ENCODE results near the gene TST. TPM values are rescaled to one million over a fixed set of nuclear protein-coding genes. Genes with fewer than 3 reads are reported as not detected.
"Not testable (repeated sequence)": the region's sequence is repeated elsewhere in the genome, so short reads cannot be mapped to it uniquely, and the experiment has no call there.

TST gene
- total and polyA plus RNA-seq, 4 donors, result 30.2 to 107 (median 56.7) TPM

DNA sequence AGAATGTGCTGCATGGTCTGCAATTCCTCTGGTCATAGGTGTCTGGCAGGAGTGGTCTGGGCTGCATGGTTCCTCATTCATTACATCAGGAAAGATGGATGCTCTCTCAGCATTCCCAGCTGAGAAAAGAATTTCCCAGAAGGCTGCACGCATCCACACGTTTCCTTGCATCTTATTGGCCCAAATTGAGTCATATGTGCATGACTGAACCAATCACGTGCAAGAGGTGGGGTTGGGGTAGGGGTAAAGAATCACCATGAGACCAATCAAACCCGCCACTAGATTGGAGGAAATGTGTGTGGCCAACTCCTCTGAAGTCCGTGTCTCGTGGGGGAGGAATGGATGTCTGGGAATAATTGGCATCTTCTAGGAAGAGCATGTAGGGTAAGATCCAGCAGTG is 28.8 kb downstream of the TST start:
- TF ChIP-seq, protein P1, sequence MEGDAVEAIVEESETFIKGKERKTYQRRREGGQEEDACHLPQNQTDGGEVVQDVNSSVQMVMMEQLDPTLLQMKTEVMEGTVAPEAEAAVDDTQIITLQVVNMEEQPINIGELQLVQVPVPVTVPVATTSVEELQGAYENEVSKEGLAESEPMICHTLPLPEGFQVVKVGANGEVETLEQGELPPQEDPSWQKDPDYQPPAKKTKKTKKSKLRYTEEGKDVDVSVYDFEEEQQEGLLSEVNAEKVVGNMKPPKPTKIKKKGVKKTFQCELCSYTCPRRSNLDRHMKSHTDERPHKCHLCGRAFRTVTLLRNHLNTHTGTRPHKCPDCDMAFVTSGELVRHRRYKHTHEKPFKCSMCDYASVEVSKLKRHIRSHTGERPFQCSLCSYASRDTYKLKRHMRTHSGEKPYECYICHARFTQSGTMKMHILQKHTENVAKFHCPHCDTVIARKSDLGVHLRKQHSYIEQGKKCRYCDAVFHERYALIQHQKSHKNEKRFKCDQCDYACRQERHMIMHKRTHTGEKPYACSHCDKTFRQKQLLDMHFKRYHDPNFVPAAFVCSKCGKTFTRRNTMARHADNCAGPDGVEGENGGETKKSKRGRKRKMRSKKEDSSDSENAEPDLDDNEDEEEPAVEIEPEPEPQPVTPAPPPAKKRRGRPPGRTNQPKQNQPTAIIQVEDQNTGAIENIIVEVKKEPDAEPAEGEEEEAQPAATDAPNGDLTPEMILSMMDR (IDR thresholded peaks at IDR 0.05; ENCODE audit: control extremely low read depth, extremely low read depth), result no peak
- DNase-seq, result no peak
- H3K4me3 ChIP-seq, result no peak overlapping the region
- H3K9me3 ChIP-seq (ENCODE audit: control insufficient read depth in 4 of 4, insufficient read depth in 3 of 4, low read length in 3 of 4), result peaks cover 0 to 10% (median 9%) of the 10 kb centered on the region in 4 donors
- WGBS, 2 donors, result 79 to 91% methylated on average over 6 of the region's 6 CpGs
- no peaks in the 10 kb centered on the region for H3K36me3 ChIP-seq (ENCODE audit: control insufficient read depth in 4 of 4, insufficient read depth in 4 of 4, low read length in 4 of 4)
- H3K9ac ChIP-seq (ENCODE audit: insufficient read depth in 1 of 2, low read length in 2 of 2), result no peak overlapping the region
- peaks cover 0 to 2% (median 0%) of the 10 kb centered on the region in 3 donors for H3K27me3 ChIP-seq (ENCODE audit: control insufficient read depth in 3 of 3, insufficient read depth in 3 of 3, low read length in 2 of 3)
- no peak for ATAC-seq (ENCODE audit: insufficient read depth, low FRiP score)
- no peak overlapping the region for H3K27ac ChIP-seq (ENCODE audit: low read depth in 1 of 2, low read length in 1 of 2)
- H3K4me1 ChIP-seq (ENCODE audit: control insufficient read depth in 5 of 5, insufficient read depth in 5 of 5, low read length in 5 of 5), result no peaks in the 10 kb centered on the region

DNA sequence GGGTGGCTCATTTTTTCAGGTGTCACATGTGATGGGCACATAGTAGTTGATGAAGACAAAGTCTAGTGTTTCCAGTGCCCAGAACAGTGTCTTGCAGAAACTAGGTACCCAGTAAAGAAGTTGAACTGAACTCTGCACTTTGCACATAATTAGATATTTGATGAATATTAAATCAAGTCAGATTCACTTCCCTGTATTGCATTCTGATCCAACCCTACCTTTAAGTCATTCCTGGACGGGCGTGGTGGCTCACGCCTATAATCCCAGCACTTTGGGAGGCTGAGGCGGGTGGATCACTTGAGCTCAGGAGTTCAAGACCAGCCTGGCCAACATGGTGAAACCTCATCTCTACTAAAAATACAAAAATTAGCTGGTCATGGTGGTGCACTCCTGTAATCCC is 30.2 kb downstream of the TST start:
- WGBS, 2 donors, result 93 to 97% methylated on average over 4 of the region's 4 CpGs
- H3K27me3 ChIP-seq (ENCODE audit: control insufficient read depth in 3 of 3, insufficient read depth in 3 of 3, low read length in 2 of 3); H3K27ac ChIP-seq (ENCODE audit: low read depth in 1 of 2, low read length in 1 of 2); H3K9ac ChIP-seq (ENCODE audit: insufficient read depth in 1 of 2, low read length in 2 of 2); H3K4me1 ChIP-seq (ENCODE audit: control insufficient read depth in 5 of 5, insufficient read depth in 5 of 5, low read length in 5 of 5); DNase-seq; H3K4me3 ChIP-seq; H3K36me3 ChIP-seq (ENCODE audit: control insufficient read depth in 4 of 4, insufficient read depth in 4 of 4, low read length in 4 of 4); ATAC-seq (ENCODE audit: insufficient read depth, low FRiP score): not testable (repeated sequence)
- peaks cover 0 to 11% (median 10%) of the 10 kb centered on the region in 4 donors for H3K9me3 ChIP-seq (ENCODE audit: control insufficient read depth in 4 of 4, insufficient read depth in 3 of 4, low read length in 3 of 4)

DNA sequence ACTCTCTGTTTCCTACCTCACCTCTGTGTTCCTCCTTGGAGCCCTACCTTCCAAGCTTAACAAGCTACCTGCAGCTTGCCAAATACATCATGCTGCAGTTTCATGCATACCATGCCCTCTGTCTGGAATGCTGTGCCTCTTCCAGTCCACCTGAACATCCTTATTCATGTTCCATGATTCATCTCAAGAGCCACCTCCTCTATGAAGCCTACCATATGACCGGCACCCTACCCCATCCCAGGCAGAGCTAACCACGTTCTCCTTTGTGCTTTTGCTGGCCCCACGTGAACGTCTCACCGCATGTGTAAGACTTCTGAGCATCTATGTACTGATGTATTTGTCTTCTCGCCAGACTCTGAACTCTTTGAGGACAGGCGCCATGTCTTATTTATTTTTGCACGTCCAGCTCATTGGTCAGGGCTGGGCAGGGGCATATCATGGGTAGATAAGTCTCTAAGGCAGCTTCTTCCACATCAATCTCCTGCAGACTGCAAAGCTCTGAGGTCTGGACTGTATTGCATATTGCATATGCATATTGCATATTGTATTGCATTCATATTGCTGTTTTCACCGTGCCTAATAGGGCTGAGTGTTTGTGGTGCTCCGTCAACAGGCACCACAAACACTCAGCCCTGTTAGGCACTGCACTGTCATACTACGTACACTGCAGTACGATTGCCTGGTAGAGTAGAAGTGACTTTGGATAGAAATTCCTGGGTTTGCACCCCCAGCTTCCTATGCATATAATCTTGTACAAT is 31.0 kb downstream of the TST start:
- no peaks in the 10 kb centered on the region for H3K36me3 ChIP-seq (ENCODE audit: control insufficient read depth in 4 of 4, insufficient read depth in 4 of 4, low read length in 4 of 4)
- 77 to 79% methylated on average over 12 of the region's 12 CpGs for WGBS, 2 donors
- peaks cover 0 to 11% (median 10%) of the 10 kb centered on the region in 4 donors for H3K9me3 ChIP-seq (ENCODE audit: control insufficient read depth in 4 of 4, insufficient read depth in 3 of 4, low read length in 3 of 4)
- TF ChIP-seq, protein P1 (IDR thresholded peaks at IDR 0.05; ENCODE audit: control extremely low read depth, extremely low read depth), result no peak
- no peaks in the 10 kb centered on the region for H3K27me3 ChIP-seq (ENCODE audit: control insufficient read depth in 3 of 3, insufficient read depth in 3 of 3, low read length in 2 of 3)
- DNase-seq, result no peak
- no peak overlapping the region for H3K27ac ChIP-seq (ENCODE audit: low read depth in 1 of 2, low read length in 1 of 2)
- H3K4me1 ChIP-seq (ENCODE audit: control insufficient read depth in 5 of 5, insufficient read depth in 5 of 5, low read length in 5 of 5), result peaks cover 0 to 2% (median 0%) of the 10 kb centered on the region in 5 donors
- H3K9ac ChIP-seq (ENCODE audit: insufficient read depth in 1 of 2, low read length in 2 of 2), result no peak overlapping the region
- no peak overlapping the region for H3K4me3 ChIP-seq
- ATAC-seq (ENCODE audit: insufficient read depth, low FRiP score), result no peak

DNA sequence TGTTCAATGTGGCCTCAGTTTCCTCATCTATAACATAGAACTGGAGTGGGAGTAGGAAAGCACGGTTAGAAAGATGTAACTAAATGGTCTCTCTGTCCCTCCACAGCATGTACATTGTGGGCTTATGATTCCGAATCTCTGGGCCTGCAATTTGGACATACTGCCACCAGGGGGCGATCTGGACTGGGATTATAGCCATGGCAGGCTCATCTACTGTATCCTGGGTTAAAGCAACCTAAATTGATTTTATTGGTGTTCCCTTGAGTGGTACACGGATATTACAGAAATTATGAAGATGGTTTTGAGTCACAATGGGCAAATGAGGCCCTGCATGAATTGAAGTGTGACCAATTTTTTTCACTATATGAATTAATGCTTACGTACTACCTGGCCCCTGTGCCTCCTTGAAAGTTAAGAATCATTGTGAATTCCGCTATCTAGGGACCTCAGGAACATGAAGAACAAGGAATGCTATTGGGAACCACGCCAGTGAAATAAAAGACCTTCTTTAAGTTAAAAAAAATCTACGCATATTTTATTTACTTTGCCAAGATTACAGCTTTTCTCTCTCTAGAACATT is 32.9 kb downstream of the TST start:
- no peak overlapping the region for H3K9ac ChIP-seq (ENCODE audit: insufficient read depth in 1 of 2, low read length in 2 of 2)
- ATAC-seq (ENCODE audit: insufficient read depth, low FRiP score) (no peak), DNase-seq (no peak)
- H3K4me3 ChIP-seq, result no peak overlapping the region
- no peaks in the 10 kb centered on the region for H3K36me3 ChIP-seq (ENCODE audit: control insufficient read depth in 4 of 4, insufficient read depth in 4 of 4, low read length in 4 of 4)
- H3K9me3 ChIP-seq (ENCODE audit: control insufficient read depth in 4 of 4, insufficient read depth in 3 of 4, low read length in 3 of 4), result peaks cover 0 to 11% (median 10%) of the 10 kb centered on the region in 4 donors
- H3K27ac ChIP-seq (ENCODE audit: low read depth in 1 of 2, low read length in 1 of 2), result no peak overlapping the region
- peaks cover 0 to 2% (median 0%) of the 10 kb centered on the region in 5 donors for H3K4me1 ChIP-seq (ENCODE audit: control insufficient read depth in 5 of 5, insufficient read depth in 5 of 5, low read length in 5 of 5)
- TF ChIP-seq, protein P1 (IDR thresholded peaks at IDR 0.05; ENCODE audit: control extremely low read depth, extremely low read depth), result peak; percentile 18
- WGBS, 2 donors, result 55 to 56% methylated on average over 8 of the region's 8 CpGs
- H3K27me3 ChIP-seq (ENCODE audit: control insufficient read depth in 3 of 3, insufficient read depth in 3 of 3, low read length in 2 of 3), result no peaks in the 10 kb centered on the region

All from lung (tissue), 12 donors.